Activated T-cell treated with anti-CD3 and anti-CD28 coated beads, Interleukin-2, amount 50 U/mL, for 48 hours (primary cell): Measurements from ENCODE around the gene RPS21.
"Not testable (repeated sequence)": the region's sequence is repeated elsewhere in the genome, so short reads cannot be mapped to it uniquely, and the experiment has no call there.

Experiments used
- DNase-seq, 2 experiments: peaks; one replicate each; pipeline ENCODE4 v3.0.0-alpha.2; 2020

RPS21 gene

DNA sequence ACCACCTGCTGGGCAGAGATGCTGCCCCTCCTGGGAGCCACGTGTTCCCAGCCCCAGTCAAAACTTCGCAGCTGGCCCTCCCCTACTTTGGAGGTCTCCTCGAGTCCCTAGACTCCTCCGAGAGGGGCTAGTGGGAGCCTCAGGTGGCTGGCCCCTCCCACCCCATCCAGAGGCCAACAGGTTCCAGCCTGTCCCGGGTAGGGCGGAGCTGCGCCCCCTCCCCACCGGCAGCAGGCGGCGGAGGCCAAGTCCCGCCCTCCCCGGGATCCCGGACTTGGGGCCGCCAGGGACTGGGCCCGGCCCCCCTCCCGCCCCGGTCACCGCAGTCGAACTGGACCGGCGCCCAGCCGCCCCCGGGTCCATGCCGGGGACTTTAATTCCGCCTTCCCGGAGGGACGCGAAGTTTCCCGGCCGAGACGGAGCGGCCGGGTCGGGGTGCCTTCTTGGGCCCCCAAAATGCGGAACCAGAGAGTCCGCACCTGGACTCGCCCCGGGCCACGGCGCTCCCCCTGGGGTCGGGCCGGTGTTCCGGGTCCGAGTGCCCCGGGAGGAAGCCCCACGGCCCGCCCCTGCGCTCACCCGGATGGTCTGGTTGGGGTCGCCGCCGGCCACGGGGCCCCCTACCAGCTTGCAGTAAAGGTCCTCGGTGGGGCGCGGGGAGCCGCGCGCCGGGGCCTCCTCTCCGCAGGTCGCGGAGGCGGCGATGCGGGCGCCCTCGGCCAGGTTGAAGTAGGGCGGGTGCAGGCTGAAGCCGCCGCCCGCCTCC lies 20.4 kb upstream of the RPS21 start:
- DNase-seq, result no peak

DNA sequence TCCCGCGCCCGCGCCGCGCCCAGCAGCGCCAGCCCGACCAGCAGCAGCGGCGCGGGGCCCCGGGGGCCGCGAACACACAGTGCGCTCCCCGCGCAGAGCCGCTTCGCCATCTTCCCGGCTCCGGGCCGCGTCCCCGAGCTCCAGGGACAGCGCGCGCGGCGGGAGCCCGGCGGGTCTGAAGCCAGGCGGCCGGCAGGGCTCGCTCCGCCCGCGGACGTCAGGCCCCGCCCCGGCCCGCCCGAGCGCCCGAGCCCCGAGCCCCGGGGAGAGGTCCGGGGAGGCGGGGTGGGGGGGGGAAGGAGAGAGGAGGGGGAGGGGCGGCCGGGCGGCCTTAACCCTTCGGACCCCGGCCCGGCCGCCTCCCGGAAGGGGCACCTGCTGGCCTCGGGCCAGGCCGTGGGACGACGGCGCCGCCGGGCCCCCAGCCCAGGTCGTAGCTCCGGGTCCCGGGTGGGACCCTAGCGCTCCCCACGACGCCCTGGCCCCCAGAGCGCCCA lies 19.7 kb upstream of the RPS21 start, which contains the start of gene LAMA5:
Gene LAMA5, minus strand, starts transcription at position 177 of the 497 bp plus-strand sequence. Its CDS starts 67 bp downstream, at position 110.
- DNase-seq, result no peak

- peak in 1 of 2 experiments; percentile 57 for DNase-seq
Observed at GRCh38 chr20:62367633-62368391, 19.1 kb upstream of the RPS21 start.

DNA sequence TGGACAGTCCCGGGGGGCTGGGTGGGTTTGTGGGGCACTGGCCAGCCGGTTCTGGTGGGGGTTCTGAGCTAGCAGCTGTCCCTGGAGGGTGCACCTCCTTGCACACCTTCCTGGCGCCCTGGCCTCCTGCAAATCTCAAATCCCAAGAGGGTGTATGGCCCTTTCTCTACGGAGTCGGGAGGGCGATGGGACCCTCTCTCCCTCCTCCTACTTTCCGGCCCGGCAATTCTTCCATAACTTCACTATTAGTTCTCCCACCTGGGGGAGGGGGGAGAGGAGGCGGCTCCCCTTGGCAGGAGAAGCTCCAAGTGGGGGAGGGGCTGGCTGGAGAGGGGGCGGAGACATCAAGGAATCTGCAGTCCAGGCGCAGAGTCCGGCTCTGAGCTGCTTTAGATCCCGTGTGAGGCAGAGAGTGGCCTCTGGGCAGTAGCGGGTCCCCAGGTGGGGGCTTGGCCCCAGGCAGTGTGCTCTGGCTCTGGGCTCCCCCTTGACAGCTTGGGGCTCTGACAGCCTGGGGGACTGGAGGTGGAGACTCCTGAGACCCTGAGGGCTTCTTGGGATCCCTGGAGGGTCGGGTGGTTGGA lies 18.4 kb upstream of the RPS21 start:
- DNase-seq, result no peak

DNA sequence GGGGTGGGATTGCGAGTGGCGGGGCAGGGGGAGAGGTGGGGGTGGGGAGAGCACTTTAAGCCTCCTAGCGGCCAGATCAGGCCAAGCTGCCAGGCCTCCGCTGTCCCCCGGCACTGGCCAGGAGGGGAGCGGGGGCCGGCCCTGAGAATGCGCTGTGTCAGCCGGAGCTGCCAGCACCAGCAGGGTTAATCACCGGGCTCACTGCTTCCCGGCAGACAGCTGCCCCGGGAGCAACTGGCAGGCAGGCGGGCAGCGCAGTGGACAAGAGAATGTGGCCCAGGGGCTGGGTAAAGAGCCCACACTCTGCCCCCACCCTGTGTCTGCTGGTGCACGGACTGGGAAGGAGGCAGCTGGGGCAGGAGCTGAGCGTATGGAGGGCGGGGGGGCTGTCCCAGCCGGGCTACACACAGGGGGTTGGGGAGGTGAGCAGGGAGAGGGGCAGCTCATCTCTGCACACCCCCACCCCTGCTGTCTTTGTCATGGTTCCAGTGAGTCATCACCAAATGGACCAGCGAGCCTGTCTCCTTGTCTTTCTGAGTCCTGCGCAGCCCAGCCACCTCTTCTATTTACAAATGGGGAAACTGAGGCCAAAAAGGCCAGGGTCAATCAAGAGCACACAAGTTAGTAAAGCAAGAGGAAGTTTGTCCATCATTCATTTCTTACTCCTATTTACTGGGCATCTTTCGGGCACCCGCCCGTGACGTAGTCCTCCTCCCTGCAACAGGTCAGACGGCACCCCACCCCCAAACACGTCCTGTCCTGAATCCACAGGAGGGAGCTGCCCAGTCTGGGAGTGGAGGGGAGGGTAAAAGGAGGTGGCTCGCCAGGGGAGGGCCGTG lies 17.7 kb upstream of the RPS21 start:
- DNase-seq, result no peak

GRCh38 chr20:62369815-62370114 lies 17.1 kb upstream of the RPS21 start:
- DNase-seq, result no peak

DNA sequence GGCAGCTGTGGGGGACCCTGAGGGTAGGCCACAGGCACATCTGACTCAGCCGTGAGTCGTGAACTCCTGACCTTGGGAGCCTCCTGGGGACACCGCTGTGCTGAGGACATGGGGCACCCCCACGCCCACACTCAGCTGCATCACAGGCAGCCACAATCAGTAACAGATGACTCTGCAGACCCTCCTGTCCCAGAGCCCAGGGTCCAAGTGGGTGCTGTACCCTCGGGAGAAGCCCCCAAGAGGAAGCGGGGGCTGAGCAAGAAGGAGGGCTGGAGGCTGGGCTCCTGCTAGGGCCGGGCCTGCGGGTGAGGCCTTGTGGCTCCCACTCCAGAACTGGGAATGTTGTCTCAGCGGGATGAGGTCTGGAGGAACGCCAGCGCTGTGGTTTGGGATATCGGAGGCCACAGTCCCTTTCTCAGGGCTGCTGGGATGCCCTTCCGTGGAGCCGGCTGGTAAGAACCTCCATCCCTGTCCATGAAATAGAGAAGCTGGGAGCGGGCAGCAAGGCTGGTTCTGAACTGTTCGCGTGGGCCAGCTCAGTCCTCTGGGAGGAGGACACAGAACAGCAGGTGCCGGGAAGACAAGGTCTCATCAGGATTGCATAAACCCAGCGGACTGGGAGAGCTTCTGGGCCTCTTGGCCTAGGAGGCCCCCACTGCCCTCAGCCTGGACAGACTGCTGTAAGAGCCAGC lies 16.6 kb upstream of the RPS21 start:
- DNase-seq, result peak; percentile 66 to 73

GRCh38 chr20:62370807-62371587 lies 15.9 kb upstream of the RPS21 start:
- DNase-seq, result no peak

DNA sequence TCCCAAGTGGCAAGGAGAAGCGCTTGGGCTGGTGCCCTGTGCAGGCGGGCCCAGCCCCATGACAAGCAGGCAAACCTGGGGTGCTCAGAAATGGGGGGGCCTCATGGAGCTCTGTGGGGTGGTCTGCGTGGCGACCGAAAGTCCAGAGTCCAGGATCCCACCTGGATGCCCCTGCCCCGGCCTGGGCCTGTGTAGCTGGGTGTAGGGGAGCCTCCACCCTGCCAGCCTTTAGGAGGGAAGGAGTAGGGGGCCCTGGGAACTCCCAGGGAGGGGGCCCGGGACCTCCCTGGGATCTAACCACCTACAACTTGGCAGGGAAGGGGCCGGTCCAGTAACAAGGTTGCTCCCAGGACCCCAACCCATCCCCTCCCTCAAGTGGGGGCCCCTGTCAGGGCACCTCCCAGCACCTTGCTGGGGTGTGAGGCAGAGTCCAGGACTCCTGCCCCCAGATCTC lies 15.3 kb upstream of the RPS21 start:
- no peak for DNase-seq

GRCh38 chr20:62372042-62372993 lies 14.6 kb upstream of the RPS21 start:
- no peak for DNase-seq

DNA sequence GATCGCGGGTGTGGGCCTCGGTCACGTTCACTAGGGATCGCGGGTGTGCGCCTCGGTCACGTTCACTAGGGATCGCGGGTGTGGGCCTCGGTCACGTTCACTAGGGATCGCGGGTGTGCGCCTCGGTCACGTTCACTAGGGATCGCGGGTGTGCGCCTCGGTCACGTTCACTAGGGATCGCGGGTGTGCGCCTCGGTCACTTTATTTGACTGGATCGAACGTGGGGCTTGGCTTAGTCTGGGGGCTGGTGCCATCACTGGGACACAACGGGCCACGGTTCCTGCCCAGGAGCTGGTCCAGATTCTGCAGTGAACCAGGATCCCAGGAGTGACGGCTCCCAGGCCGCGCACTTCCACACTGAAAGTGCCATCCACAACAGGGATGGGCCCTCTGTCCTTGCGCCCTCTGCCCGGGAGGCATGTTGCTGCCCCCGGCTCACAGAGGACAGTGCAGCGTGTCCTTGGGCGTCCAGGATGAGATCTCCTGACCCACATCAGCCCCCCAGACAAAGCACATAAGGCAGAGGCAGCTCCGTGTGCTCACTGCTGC lies 13.2 kb upstream of the RPS21 start:
- not testable (repeated sequence) for DNase-seq

DNA sequence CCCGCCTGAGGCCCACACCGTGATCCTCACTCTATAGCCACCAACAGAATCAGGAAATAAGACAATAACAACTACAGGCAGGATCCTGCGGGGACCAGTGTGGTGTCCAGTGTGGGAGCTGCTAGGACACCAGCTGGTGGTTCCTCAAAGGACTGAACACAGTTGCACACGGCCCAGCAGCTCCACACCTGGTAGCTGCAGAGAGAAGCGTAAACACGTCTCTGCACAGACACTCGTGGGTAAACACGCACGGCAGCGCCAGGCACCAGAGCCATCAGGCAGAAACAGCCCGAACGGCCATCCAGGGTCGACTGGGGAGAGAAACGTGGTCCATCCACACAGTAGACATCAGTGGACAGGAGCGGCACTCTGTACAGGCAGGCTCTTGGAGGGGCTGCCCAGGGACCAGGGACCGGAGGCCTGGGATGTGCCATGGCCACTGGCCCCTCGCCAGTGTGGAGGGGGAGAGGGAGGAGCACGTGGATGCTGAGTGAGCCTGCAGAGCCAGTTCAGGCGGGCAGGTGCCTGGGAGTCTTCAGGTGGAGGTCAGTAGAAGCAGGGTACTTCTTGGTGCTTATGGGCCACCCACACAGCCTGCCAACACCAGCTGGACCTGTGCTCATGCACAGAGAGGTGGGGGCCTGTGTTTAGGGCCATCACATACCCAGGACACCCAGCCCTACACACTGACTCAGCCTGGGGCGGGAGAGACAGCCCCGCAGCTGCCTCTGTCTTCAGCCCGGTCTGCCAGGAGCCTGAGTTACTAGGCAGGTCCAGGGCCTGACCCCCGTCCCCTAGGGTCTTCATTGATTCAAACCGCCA lies 12.4 kb upstream of the RPS21 start:
- no peak for DNase-seq

- no peak for DNase-seq
Observed at GRCh38 chr20:62376112-62377063, 10.5 kb upstream of the RPS21 start.

DNA sequence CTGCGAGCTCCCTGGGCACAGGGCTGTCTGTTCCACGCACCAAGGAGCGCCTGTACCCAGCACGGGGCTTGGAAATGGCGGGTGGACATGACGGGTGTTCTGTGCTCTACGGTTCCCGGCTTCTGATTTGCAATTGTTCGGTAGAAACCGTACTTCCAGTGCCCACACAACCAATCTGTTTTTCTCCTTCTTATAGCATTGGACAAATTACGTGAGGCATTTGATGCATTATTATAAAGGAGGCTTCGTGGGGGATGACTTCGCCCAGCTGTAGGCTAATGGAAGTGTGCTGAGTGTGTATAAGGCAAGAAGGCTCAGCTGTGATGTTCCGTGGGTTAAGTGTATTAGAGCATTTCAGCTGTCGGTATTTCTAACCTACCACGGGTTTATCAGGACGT lies 9.8 kb upstream of the RPS21 start:
- no peak for DNase-seq

- DNase-seq, result no peak
Observed at GRCh38 chr20:62377615-62378178, 9.2 kb upstream of the RPS21 start.

- no peak for DNase-seq
Observed at GRCh38 chr20:62378215-62378614, 8.7 kb upstream of the RPS21 start.

DNA sequence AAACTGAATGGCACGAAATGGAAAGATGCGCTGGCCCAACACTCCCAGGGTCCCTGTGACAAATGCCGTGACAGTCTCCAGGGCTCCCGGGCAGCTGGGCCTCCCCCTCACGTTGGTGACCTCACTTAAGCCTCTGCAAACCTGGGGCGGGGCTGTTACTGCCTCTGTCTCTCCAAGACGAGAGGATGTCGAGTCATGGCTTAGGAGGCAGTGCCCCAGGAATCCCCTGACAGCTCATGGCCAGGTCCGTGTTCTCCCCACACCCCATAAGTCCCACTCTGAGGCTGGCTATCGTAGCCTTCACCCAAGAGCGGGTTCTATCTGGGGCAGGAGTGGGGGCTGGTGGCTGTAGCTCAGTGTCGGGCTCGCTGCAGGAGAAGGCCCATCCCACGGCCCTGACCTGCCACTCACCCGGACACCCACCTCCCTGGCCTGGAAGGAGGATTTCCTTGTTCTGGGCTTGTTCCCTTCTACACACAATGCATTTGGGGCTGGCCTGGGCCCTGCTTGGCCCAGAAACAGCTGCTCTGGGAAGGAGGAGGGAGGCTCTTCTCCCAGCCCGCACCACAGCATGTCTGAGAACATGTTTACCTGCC lies 5.6 kb upstream of the RPS21 start:
- no peak for DNase-seq
